ENCODE data around the gene DSCAML1.

The DSCAML1 gene

DNA sequence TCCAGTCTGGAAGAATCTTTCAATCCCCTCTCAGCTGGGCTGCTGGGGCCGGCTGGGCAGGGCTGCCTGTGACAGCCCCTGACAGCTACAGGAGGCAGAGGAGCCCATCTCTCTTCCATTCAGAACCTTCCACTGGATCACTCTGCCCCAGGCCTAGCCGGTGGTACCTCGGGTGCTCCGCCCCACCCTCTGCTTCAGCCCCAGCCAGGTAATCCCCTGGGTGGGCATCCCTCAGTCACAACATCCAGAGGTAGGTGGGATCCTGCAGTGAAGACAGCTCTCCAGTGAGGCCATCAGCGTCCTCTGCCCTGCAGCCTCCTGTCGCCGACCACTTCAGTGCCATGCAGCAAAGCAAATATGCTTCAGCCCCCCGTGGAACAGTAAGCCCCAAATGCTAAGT is 223.7 kb downstream of the DSCAML1 start:
- DNase-seq = no peak

DNA sequence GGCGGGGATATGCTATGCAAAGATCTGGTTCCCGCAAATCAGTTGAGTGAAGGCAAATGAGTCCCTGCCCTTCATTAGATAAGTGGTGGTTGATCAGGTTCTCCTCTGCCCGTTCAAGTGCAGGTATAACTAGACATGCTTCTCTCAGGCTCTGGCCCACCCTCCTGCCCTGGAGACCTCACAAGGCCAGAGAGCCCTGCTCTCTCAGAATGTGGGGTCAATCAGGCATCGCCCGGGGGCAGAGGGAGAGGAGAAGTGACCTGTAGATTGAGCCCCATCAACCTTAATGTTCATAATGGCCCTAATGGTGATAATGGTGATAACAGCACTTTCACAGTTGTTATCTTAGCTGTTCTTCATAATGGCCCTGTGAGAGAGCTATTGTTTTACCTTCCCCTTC is 224.3 kb downstream of the DSCAML1 start:
- no peak for DNase-seq

DNA sequence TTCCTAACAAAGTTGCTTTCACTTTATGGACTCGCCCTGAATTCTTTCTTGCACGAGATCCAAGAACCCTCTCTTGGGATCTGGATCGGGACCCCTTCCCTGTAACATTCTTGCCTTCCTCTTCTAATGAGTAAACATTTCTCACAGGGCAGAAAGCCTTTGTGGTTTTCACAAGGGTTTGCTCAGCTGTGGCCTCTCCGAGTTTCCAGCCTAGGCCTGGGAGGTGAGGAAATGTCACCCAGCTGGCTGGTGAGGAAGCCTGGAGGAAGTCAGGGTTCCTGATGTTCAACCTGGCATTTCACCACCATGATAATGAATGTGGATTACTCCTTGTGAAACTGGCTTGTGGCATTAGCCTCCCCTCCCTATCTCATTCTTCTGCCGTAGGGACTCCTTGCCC is 224.9 kb downstream of the DSCAML1 start:
- no peak for DNase-seq

DNA sequence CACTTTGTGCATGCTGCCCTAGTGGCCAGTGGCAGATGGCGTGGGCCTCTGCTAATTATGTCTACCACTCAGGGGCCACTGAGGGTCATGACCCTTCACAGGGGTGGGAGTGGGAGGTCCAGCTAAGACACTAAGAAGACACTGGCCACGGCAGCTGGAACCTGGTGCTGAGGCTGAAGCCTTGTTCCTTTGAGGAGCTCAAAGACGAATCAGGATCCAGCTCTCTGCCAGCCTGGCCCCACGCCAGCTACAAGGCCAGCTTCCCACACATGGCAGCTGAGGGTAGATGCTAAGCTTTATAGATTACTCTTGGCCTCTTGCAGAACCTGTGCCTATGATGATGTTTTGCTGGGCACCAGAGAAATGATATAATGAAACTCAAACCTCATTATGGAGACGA is 226.3 kb downstream of the DSCAML1 start:
- DNase-seq = no peak

DNA sequence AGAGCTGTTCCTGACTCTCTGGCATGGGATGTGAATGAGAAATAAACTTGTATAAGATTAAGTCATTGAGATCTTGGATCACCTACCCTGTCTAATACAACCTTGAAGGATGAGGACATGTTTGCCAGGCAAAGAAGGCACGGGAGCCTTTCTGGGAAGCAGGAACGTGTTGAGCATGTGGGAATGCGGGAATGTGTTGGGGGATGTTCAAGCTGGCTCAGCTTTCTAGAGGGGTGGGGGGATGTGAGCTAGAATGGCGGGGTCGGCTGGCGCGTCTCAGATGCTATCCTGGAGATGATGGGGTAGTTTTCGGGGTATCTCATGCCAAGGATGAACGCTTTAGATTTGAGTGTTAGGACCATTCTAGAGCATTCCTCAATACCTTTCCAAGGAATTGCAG is 227.1 kb downstream of the DSCAML1 start:
- no peak for DNase-seq

DNA sequence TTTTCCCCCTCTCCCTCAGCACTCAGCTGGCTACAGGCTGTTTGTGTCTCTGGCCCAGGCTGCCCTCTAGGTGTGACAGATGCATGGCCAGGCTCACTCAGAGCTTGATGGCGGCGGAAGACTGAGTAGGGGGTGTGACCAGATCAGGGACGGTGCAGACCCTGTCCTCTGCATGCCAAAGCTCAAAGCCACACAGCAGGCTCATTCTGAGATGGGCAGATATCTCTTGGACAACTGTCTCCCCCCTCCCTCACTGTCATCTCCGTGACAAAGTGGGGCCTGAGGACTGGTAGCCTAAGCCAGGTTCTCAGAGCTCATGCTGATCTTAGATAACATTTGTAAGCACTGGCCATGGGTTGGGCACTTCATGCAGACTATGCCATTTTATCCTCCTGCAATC is 231.3 kb downstream of the DSCAML1 start:
- no peak for DNase-seq

DNA sequence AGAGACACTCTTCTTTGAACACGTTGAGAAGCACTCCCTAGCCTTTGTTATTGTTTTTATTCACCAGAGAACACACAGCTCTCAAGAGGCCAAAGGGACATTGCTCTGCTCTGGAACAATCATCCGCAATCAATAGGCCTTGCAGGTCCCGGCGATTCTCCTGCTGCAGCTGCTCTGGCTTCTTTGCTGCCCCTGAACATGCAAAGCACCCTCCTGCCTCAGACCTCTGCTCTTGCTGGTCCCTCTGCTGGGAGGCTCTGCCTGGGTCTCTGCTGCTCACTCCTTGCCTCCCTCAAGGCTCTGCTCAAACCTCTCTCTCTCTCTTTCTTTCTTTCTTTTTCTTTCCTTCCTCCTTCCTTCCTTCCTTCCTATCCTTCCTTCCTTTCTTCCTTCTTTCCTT is 232.7 kb downstream of the DSCAML1 start:
- DNase-seq = no peak

DNA sequence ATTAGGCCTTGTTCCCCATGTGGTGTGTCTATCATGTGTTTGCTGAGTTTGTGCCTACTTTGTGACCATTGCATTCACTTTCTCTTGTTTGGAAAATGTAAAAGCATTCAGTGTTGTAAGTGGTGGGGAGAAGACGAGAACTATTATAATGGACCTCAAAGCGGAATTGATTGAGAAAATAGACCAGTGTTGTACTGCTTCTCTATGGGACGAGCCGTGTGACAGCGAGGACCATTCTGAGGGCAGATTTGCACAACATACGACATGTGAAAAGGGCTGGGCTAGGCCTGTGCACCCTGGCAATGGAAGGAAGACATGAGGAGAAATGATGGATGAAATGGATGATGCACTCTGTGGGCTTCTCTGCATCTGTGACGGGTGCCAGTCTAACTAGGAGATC is 233.5 kb downstream of the DSCAML1 start:
- no peak for DNase-seq

DNA sequence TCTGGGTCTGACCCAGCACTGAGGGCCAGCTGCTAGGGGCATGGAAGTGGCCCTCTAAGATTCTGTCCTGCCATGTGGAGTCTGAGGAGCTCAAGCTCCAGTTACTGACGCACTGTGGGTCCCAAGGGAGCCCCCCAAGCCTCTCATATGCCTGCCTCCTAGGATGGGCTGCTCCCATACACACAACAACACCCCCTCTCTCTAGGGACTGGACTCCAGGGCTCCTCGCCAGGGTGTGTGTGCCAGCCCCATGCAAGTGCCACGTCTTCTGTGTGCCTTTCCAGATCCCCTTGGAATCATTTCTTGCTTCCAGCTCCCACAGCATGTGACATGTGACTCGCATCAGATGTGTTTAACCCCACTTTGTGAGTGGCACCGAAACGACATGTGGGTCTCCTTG is 234.9 kb downstream of the DSCAML1 start:
- no peak for DNase-seq

DNA sequence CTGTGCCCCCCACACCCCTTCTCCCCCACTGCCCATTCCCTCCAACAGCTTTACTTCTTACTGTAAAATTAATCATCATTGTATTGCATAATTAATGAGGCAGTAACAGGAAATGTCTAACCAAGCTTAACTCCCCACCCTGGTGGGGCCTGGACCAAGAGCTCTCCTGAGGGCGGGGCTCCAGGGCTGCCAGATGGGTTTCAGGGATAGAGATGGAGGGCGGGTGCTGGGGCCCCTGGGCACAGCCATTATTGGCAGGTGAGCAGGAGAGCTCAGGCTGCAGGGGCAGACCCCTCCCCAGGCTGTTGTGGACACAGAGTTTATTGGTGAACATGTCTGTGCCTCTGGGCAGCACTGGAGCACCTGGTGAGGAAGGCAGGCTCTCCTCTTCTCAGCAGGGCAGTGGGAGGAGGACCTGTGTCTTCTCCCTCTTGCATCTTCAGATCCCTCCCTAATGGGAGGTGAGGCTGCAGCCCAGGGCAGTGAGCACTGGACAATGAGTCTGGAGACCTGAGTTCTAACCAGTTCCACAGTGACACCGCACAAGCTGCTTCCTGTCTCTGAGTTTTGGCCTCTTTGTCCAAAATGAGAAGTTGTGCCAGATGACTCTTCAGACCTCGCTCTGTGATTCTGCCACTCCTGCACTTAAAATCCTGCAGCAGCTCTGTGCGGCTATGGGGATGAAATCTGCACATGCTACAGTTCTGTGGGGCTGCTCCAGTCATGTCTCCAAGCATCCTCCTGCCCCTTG is 236.1 kb downstream of the DSCAML1 start:
- no peak for DNase-seq

DNA sequence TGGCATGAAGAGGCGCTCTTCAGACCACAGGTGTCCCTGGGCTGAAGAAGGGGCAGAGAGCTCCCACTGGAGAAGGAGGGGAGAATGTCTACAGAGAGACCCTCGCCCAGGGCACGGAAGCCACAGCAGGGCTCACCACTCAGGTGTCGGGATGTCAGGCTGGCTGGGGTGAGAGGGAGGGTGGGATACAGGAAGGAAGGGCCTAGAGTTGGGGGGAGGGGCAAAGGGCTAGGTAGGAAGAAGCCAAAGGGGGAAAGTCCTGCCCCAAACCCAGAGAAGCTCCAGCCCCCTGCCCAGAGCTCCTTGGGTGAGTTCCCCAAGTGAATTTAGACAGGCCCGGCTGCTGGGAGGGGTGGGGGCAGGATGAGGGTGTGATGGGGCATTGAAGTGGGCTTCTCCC is 237.3 kb downstream of the DSCAML1 start:
- no peak for DNase-seq

DNA sequence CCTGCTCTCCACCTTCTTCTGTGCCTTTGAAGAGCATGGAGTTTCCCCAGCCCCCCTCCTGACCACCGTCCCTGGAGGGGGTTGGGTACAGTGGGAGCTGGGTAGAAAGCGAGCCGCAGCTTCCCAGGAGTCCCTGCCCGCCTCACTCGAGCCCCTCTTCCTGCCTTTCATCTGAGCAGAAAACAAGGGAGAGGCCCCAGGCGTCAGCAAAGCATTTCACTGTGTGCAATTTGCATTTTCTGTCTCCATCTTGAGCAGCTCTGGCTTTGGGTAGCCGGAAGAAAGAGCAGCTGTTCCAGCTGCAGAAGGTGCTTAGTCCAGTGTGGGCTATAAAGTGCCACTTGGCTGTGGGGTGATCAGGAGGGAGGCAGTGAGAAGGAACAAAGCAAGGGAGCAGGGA is 239.7 kb downstream of the DSCAML1 start:
- no peak for DNase-seq

DNA sequence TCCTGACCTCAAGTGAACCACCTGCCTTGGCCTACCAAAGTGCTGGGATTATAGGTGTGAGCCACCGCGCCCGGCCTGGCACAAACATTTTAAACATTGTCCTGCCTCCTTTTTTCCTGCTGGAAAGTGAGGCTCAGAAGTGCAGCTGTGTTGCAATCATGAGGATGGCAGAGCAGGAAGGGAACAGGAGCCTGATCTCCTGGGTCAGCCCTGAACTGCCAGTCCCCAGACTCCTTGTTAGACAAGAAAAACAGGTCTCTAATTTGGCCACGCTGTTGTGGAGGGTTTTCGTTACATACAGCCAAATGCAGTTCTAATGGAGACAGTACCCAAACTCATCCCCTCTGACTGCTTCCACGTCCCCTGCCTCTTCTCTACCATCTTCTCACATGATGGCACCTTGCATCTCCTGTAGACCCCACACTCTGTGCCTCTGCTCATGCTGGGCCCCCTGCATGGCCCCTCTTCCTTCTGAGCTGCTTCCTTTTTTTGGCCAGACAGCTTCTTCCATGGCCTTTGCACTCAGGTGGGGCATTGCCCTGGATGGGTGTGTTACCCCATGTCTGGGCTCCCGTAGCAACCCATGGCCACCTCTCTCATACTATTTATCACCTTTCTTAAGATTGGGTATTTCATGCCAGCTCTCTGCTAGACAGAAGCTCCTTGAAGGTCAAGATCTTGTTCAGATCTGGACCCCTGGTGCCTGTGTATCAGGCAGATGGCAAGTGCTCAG is 242.2 kb downstream of the DSCAML1 start:
- DNase-seq = no peak

DNA sequence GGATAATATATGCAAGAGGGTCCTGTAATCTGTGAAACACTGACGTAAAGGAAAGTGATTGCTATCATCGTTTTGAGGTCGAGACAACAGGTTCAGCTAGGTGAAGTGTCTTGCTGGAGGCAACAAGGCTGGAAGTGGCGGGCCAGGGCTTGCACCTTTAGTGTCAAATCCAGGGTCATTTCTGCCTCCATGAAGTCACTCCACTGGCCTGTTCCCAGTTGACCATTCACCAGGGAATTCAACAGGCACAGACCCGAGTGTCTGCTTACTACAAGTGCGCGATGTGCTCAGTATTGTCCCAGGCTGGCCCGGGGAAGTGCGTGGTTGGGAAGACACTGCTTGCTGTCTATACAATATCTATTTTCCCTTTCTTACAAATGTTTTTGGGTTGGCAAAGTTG is 244.4 kb downstream of the DSCAML1 start:
- DNase-seq = no peak

DNA sequence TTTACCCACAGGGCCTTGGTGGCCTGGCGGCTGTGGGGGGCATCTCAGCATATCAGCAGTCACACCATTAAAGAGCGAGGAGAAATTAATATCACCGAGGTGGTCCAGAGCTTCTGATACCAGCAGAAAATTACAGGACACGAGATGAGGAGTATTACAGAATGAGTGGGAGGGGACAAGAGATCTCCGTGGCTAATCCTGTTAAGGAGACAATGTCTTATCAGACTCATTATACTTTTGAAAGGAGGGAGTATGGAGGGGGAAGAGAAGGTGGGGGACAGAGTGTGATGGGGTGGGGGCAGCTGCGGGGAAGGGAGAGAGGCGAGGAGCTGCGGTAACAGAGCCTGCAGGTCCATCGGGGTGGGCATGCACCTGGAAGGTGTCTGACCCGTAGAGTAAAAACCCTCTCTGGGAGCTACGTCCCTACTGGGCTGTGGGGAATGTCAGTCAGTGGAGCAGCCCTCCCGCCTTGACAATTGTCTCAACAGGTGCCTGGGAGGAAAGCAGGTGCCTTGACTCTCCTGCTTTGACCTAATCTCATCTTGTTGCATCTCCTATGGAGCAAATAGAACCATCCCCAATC is 245.2 kb downstream of the DSCAML1 start:
- no peak for DNase-seq

DNA sequence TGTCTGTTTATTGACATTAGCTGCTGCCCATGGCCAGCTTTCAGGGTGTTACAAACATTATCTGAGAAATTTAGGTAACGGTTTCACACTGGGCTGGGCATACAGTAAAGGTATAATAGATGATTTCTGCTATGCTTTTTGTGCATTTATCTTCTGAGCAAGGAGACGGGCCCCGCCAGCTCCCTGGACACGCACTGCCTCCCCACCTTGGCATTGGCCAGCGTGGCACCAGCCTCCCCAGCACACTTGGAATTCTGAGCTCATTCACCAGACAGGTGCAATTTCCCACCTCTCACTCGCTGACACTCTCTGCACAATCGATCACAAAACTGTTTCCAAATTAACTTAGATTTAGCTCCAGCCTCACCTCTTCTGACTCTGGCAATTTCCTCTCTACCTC is 246.6 kb downstream of the DSCAML1 start:
- DNase-seq = no peak

DNA sequence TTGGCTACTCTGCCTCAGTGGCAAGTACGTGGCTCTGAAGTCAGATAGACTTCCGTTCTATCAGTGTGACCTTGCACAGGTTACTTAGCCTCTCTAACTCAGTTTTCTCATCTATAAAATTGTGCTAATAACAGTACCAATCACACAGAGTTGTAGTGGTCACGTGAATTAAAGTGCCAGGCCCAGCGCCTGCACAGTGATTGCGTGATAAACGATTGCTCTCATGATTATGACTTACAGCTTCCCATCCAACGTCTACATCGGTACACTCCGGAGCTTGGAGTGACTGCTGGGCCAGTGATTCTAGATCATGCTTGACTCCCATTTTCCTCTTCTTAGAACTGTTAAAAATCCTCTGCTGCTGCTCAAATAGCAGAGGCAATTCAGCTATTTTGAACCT is 247.6 kb downstream of the DSCAML1 start:
- DNase-seq = no peak

DNA sequence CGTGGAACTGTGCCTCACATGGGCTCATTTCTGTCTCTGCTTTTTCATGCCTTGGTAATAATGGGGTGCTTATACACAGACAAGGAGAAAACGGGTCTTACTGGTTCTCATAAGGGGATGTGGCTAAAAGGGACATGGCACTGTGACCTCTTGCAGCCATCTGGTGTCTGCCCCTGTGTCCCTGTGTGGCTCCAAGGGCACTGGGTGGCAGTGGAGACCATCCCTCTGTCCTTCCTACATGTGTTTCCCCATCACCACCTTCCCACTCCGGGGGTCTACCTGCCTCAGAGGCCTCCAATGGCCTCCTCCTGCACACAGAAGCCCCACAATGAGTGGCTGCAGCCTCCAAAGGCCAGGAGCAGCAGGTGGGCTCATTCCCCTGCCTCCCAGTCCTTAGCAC is 248.1 kb downstream of the DSCAML1 start:
- no peak for DNase-seq

DNA sequence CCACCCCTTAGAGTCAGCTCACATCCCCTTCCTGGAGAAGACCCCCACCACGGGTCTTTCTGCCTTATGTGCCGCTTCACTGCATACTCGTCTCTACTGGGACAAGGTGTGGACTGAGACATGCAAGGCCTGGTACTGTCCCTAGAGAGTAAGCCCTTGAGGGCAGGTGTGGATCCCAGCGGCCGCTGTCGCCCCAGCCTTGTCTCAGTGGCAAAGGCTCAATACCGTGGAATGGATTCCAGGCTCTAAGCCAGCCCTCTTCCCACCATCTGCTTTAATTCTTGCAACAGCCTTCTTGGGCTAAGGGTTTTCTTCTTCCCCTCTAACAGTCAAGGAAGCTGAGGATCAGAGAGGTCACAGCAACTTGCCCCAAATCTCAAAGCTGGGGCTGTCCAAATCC is 249.1 kb downstream of the DSCAML1 start:
- no peak for DNase-seq

DNA sequence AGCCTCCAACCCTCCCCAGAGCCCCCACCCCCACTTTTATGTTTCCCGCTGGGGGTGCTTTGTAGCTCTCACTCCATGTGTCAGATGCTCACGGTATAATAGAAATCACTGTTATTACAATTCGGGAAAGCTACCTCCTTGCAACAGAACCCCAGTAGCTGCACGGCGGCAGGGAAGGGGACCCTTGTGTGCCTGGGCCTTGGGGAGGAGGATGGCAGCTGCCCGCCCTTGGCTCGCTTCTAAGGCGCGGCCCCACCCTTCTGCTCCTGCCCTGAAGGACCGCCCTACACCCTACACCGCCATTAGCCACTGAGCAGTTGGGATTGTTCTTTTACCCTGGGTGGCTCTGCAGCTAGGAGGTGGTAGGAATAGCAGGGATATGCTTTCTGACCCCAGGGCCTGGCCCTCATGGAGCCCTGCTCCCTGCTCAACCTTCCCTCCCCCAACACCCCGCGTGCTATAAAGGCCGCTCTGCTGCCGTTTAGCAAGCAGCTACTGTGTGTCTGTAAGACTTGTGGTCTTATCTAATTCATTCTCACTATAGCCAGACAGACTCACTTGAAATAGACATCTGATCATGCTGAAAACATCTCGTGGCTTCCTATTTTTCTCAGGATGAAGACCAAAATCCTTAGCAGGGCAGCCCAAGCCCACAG is 249.7 kb downstream of the DSCAML1 start:
- DNase-seq = no peak

DNA sequence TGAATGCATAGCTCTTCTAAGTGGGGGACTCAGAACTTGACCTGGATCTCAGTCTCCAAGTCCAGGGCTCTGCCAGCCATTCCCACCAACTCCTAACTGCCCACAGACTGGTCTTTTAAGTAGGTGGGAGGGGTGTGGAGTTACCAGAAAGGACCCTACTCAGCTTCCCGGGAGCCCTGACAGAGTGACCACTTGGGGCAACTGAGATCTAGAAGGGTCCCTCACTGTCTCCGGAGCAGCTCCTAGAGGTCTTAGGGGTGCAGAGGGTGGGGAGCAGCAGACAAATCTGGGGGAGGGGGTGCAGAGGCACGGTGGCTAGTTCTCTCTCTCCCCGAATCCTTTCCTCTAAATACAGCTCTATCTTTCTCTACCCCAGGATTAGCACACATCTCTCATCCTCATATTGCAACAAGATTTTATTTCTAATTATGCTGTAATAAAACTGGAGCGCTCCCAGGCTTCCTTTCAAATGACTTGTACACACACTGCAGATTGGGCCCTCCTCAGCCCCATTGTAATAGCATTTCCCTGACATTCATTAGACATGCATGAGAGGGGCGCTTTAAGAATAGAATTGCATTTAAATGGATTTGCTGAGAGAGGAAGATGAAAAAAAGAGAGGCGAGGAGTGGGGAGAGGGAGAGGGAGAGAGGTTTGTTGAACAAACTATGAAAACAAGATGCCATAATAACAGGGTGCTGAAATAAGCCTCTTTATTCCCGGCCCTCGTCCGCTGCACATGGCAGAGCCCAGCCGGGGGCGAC is 250.4 kb downstream of the DSCAML1 start:
- DNase-seq = no peak

DNA sequence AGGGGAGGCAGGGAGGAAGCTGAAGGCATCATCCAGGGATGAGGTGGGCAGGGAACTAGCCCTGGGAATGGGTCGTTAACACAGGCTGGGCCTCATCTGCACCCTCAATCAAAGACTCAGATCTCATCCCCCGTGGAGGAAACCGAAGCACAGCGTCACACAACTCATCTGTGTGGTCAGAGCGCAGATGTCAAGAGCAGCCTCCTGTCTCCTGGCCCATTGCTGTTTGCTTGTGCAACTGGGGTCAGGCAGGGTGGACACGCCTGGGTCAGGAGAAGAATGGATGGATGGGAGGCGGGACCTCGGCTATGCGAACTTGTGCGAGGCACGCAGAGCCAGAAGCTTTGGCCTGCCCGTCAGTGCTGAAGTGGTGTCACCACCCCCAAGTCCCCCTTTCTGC is 251.3 kb downstream of the DSCAML1 start:
- DNase-seq = no peak
